ENCODE measurements around the gene PRSS48. TPM values are rescaled to one million over a fixed set of nuclear protein-coding genes. Genes with fewer than 3 reads are reported as not detected.

PRSS48 gene
- total RNA-seq, 1 donor from 2014 or later: not detected

DNA sequence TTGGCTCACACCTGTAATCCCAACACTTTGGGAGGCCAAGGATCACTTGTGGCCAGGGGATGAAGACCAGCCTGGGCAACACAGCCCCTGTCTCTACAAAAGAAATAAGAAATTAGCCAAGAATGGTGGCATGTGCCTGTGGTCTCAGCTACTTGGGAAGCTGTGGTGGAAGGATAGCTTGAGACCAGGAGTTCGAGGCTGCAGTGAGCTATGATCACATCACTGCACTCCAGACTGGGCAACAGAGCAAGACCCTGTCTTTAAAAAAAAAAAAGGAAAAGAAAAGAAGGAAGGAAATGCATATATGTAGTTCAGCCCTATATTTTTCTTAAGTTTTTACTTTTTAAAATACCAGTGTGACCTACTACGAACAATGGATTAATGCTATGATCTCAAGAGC, 15.1 kb downstream of the PRSS48 start:
- Histone ChIP-seq H3K9ac (ENCODE audit: low read length) (no peak overlapping the region), H2AFZ (ENCODE audit: low read depth, low read length) (no peak overlapping the region), H3K27me3 (ENCODE audit: insufficient read depth, low read length) (no peaks in the 10 kb centered on the region), H3K4me1 (ENCODE audit: insufficient read depth, low read length) (peaks cover 4% of the 10 kb centered on the region), H3K4me3 (ENCODE audit: insufficient read depth, low read depth, low read length) (no peak overlapping the region), H4K20me1 (ENCODE audit: insufficient read depth, low read length) (peaks cover 3% of the 10 kb centered on the region), H3K36me3 (ENCODE audit: insufficient read depth, low read length) (no peaks in the 10 kb centered on the region), H3K27ac (ENCODE audit: low read depth, low read length) (no peak overlapping the region), H3K9me3 (ENCODE audit: insufficient read depth, low read depth, low read length) (no peaks in the 10 kb centered on the region), H3K79me2 (ENCODE audit: insufficient read depth, low read length) (no peaks in the 10 kb centered on the region), H3K4me2 (ENCODE audit: low read length) (no peak overlapping the region)
- TF ChIP-seq, protein P1, sequence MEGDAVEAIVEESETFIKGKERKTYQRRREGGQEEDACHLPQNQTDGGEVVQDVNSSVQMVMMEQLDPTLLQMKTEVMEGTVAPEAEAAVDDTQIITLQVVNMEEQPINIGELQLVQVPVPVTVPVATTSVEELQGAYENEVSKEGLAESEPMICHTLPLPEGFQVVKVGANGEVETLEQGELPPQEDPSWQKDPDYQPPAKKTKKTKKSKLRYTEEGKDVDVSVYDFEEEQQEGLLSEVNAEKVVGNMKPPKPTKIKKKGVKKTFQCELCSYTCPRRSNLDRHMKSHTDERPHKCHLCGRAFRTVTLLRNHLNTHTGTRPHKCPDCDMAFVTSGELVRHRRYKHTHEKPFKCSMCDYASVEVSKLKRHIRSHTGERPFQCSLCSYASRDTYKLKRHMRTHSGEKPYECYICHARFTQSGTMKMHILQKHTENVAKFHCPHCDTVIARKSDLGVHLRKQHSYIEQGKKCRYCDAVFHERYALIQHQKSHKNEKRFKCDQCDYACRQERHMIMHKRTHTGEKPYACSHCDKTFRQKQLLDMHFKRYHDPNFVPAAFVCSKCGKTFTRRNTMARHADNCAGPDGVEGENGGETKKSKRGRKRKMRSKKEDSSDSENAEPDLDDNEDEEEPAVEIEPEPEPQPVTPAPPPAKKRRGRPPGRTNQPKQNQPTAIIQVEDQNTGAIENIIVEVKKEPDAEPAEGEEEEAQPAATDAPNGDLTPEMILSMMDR (IDR thresholded peaks at IDR 0.05; ENCODE audit: insufficient read depth, low read depth, low read length): no peak
- TF ChIP-seq EZH2 (IDR thresholded peaks at IDR 0.05; ENCODE audit: insufficient read depth, low read length): no peak
- Mint-ChIP-seq H3K4me1 (ENCODE audit: low read depth, unreplicated experiment) (peaks cover 17% of the 10 kb centered on the region), H3K27ac (ENCODE audit: unreplicated experiment) (no peak overlapping the region), H3K9me3 (ENCODE audit: unreplicated experiment) (no peaks in the 10 kb centered on the region), H3K36me3 (ENCODE audit: low read depth, unreplicated experiment) (peaks cover 2% of the 10 kb centered on the region), H3K27me3 (ENCODE audit: low read depth, unreplicated experiment) (no peaks in the 10 kb centered on the region), H3K4me3 (ENCODE audit: unreplicated experiment) (no peak overlapping the region)
- FAIRE-seq (no peak), DNase-seq (ENCODE audit: low read depth) (no peak)

DNA sequence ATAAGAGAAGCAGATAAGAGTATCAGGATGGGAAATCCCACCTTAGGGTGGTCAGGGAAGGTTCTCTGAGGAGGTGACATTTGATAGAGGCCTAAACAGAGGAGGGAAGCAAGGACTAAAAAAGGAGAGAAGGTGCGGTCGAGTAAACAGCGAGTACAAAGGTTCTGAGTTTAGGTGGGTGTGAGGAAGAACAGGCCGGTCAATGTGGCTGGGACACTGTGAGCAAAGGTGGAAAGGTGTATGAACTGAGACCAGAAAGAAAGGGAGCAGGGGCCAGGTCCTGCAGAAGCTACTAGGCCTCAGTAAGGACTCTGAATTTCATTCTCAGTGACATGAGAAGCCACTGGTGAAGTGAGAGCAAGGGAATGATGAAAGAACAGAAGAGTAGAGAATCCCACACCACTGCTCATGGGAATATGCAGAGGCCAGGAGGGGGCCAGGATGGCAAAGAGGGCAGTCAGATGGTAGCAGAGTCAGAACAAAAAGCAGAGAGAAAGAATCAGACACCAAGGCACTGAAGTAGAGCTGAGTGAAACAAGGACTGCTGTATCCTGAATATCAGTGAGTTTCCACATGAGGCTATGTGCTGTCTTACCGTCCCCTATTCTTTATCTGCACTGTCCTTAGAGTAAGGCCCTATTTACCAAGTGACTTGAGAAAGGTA, 18.0 kb downstream of the PRSS48 start:
- H2AFZ ChIP-seq (ENCODE audit: low read depth, low read length): no peak overlapping the region
- no peaks in the 10 kb centered on the region for H3K9me3 Mint-ChIP-seq (ENCODE audit: unreplicated experiment)
- H4K20me1 ChIP-seq (ENCODE audit: insufficient read depth, low read length): no peaks in the 10 kb centered on the region
- H3K9me3 ChIP-seq (ENCODE audit: insufficient read depth, low read depth, low read length): no peaks in the 10 kb centered on the region
- no peaks in the 10 kb centered on the region for H3K27me3 Mint-ChIP-seq (ENCODE audit: low read depth, unreplicated experiment)
- no peaks in the 10 kb centered on the region for H3K27me3 ChIP-seq (ENCODE audit: insufficient read depth, low read length)
- peaks cover 21% of the 10 kb centered on the region for H3K4me1 Mint-ChIP-seq (ENCODE audit: low read depth, unreplicated experiment)
- no peak overlapping the region for H3K4me2 ChIP-seq (ENCODE audit: low read length)
- no peak overlapping the region for H3K27ac ChIP-seq (ENCODE audit: low read depth, low read length)
- peaks cover 4% of the 10 kb centered on the region for H3K36me3 Mint-ChIP-seq (ENCODE audit: low read depth, unreplicated experiment)
- H3K4me3 ChIP-seq (ENCODE audit: insufficient read depth, low read depth, low read length): no peak overlapping the region
- no peaks in the 10 kb centered on the region for H3K79me2 ChIP-seq (ENCODE audit: insufficient read depth, low read length)
- H3K36me3 ChIP-seq (ENCODE audit: insufficient read depth, low read length): no peaks in the 10 kb centered on the region
- no peak overlapping the region for H3K9ac ChIP-seq (ENCODE audit: low read length)
- no peak overlapping the region for H3K27ac Mint-ChIP-seq (ENCODE audit: unreplicated experiment)
- peaks cover 4% of the 10 kb centered on the region for H3K4me1 ChIP-seq (ENCODE audit: insufficient read depth, low read length)
- no peak for TF ChIP-seq EZH2 (IDR thresholded peaks at IDR 0.05; ENCODE audit: insufficient read depth, low read length)
- TF ChIP-seq, protein P1 (IDR thresholded peaks at IDR 0.05; ENCODE audit: insufficient read depth, low read depth, low read length): no peak
- H3K4me3 Mint-ChIP-seq (ENCODE audit: unreplicated experiment): no peak overlapping the region
- FAIRE-seq (no peak), DNase-seq (ENCODE audit: low read depth) (no peak)

DNA sequence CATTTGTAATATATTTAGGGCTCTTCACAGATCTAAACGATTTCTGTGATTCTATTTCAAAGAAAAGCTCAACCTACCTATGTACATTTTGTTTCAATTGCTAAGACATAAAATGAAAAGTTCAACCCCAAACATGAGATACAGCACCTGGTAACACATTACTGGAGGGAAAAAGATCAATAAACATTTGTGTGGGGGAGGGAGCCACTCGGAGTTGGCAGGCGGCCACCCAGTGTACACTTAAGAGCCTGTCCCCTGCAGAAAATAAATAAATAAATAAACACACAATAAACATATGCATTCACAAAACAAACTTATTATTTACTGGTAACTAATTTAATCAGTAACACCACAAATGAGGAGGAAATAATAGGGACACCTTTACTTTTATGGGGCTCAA, 19.3 kb downstream of the PRSS48 start:
- H3K9me3 ChIP-seq (ENCODE audit: insufficient read depth, low read depth, low read length): no peaks in the 10 kb centered on the region
- H3K36me3 ChIP-seq (ENCODE audit: insufficient read depth, low read length): no peaks in the 10 kb centered on the region
- H3K9me3 Mint-ChIP-seq (ENCODE audit: unreplicated experiment): no peaks in the 10 kb centered on the region
- TF ChIP-seq EZH2 (IDR thresholded peaks at IDR 0.05; ENCODE audit: insufficient read depth, low read length): no peak
- H2AFZ ChIP-seq (ENCODE audit: low read depth, low read length): no peak overlapping the region
- H3K27ac Mint-ChIP-seq (ENCODE audit: unreplicated experiment): no peak overlapping the region
- H3K27me3 Mint-ChIP-seq (ENCODE audit: low read depth, unreplicated experiment): no peaks in the 10 kb centered on the region
- no peak for DNase-seq (ENCODE audit: low read depth)
- FAIRE-seq: no peak
- no peaks in the 10 kb centered on the region for H4K20me1 ChIP-seq (ENCODE audit: insufficient read depth, low read length)
- peaks cover 4% of the 10 kb centered on the region for H3K36me3 Mint-ChIP-seq (ENCODE audit: low read depth, unreplicated experiment)
- peaks cover 4% of the 10 kb centered on the region for H3K4me1 ChIP-seq (ENCODE audit: insufficient read depth, low read length)
- peaks cover 20% of the 10 kb centered on the region for H3K4me1 Mint-ChIP-seq (ENCODE audit: low read depth, unreplicated experiment)
- no peak overlapping the region for H3K9ac ChIP-seq (ENCODE audit: low read length)
- no peak overlapping the region for H3K4me3 Mint-ChIP-seq (ENCODE audit: unreplicated experiment)
- H3K4me3 ChIP-seq (ENCODE audit: insufficient read depth, low read depth, low read length): no peak overlapping the region
- H3K4me2 ChIP-seq (ENCODE audit: low read length): no peak overlapping the region
- H3K27me3 ChIP-seq (ENCODE audit: insufficient read depth, low read length): no peaks in the 10 kb centered on the region
- no peak overlapping the region for H3K27ac ChIP-seq (ENCODE audit: low read depth, low read length)
- no peaks in the 10 kb centered on the region for H3K79me2 ChIP-seq (ENCODE audit: insufficient read depth, low read length)
